ENCODE results near the gene SLC45A3. TPM values are rescaled to one million over a fixed set of nuclear protein-coding genes. Genes with fewer than 3 reads are reported as not detected.
A peak's percentile ranks its signal among the peaks of the same experiment; 100 is the strongest.

Gene SLC45A3
- total RNA-seq, 4 donors from 2014 or later: 0.76 to 1.2 (median 1.0) TPM; not detected in 1

GRCh38 chr1:205719762-205720161 is 39.5 kb upstream of the SLC45A3 start:
- no peak for TF ChIP-seq CTCF (IDR thresholded peaks at IDR 0.05 in 4 of 5, conservative IDR thresholded peaks at IDR 0.05 in 1 of 5)
- TF ChIP-seq POLR2A (IDR thresholded peaks at IDR 0.05): no peak
- in situ Hi-C loops (cut with MboI; ENCODE audit: low sequenced_read_pairs in 4 of 4): no loop called here
- ATAC-seq: no peak
- Histone ChIP-seq H3K27ac (no peak overlapping the region), H3K4me1 (no peaks in the 10 kb centered on the region), H3K36me3 (peaks cover 3 to 64% of the 10 kb centered on the region in 2 donors), H3K4me3 (no peak overlapping the region), H3K9me3 (no peaks in the 10 kb centered on the region), H3K27me3 (no peaks in the 10 kb centered on the region)
- intact Hi-C loops (cut with DNase I; ENCODE audit: low total_unique reads): loop anchor here (5.0 kb wide), 1 partner anchor 793 kb away; no protein-coding TSS in a partner anchor
- DNase-seq: no peak

- in situ Hi-C loops (cut with MboI; ENCODE audit: low sequenced_read_pairs in 4 of 4) (no loop called here), intact Hi-C loops (cut with DNase I; ENCODE audit: low total_unique reads) (no loop called here)
Observed at GRCh38 chr1:205719015-205719414, 38.7 kb upstream of the SLC45A3 start.

GRCh38 chr1:205716371-205717132 is 36.2 kb upstream of the SLC45A3 start:
- in situ Hi-C loops (cut with MboI; ENCODE audit: low sequenced_read_pairs in 4 of 4): no loop called here
- DNase-seq: no peak

More at GRCh38 chr1:205719015-205719414, 38.7 kb upstream of the SLC45A3 start:
- Histone ChIP-seq H3K4me1 (no peaks in the 10 kb centered on the region), H3K27me3 (no peaks in the 10 kb centered on the region), H3K9me3 (no peaks in the 10 kb centered on the region), H3K4me3 (no peak overlapping the region), H3K27ac (no peak overlapping the region), H3K36me3 (peaks cover 3 to 64% of the 10 kb centered on the region in 2 donors)
- TF ChIP-seq POLR2A (IDR thresholded peaks at IDR 0.05) (no peak), CTCF (IDR thresholded peaks at IDR 0.05 in 4 of 5, conservative IDR thresholded peaks at IDR 0.05 in 1 of 5) (no peak)
- DNase-seq (no peak), ATAC-seq (no peak)

GRCh38 chr1:205715628-205716027 is 35.3 kb upstream of the SLC45A3 start:
- in situ Hi-C loops (cut with MboI; ENCODE audit: low sequenced_read_pairs in 4 of 4) (no loop called here), intact Hi-C loops (cut with DNase I; ENCODE audit: low total_unique reads) (no loop called here)
- TF ChIP-seq POLR2A (IDR thresholded peaks at IDR 0.05) (no peak), CTCF (IDR thresholded peaks at IDR 0.05 in 4 of 5, conservative IDR thresholded peaks at IDR 0.05 in 1 of 5) (no peak)
- Histone ChIP-seq H3K4me1 (peaks cover 4 to 8% of the 10 kb centered on the region in 2 donors), H3K9me3 (no peaks in the 10 kb centered on the region), H3K27ac (no peak overlapping the region), H3K27me3 (no peaks in the 10 kb centered on the region), H3K4me3 (no peak overlapping the region), H3K36me3 (peaks cover 3 to 55% of the 10 kb centered on the region in 2 donors)
- DNase-seq (no peak), ATAC-seq (peak in 1 of 2 donors; percentile 63)

More at GRCh38 chr1:205716371-205717132, 36.2 kb upstream of the SLC45A3 start:
- Histone ChIP-seq H3K4me1 (no peaks in the 10 kb centered on the region), H3K27me3 (no peaks in the 10 kb centered on the region), H3K27ac (no peak overlapping the region), H3K36me3 (peaks cover 3 to 64% of the 10 kb centered on the region in 2 donors), H3K4me3 (no peak overlapping the region), H3K9me3 (no peaks in the 10 kb centered on the region)
- intact Hi-C loops (cut with DNase I; ENCODE audit: low total_unique reads): no loop called here
- TF ChIP-seq CTCF (IDR thresholded peaks at IDR 0.05 in 4 of 5, conservative IDR thresholded peaks at IDR 0.05 in 1 of 5): no peak
- no peak for TF ChIP-seq POLR2A (IDR thresholded peaks at IDR 0.05)
- ATAC-seq: no peak
